Purkinje cell (primary cell): ENCODE data around the gene DHRS11. TPM values are rescaled to one million over a fixed set of nuclear protein-coding genes. Genes with fewer than 3 reads are reported as not detected.

Experiments used
- polyA plus RNA-seq: library from polyadenylated mRNA; unstranded; fragments of >200 nt; fragmentation: Nextera tagmentation; gene quantifications from 2 replicates; pipeline ENCODE4 v1.2.1, GENCODE V29; 2014

DHRS11 gene, protein sequence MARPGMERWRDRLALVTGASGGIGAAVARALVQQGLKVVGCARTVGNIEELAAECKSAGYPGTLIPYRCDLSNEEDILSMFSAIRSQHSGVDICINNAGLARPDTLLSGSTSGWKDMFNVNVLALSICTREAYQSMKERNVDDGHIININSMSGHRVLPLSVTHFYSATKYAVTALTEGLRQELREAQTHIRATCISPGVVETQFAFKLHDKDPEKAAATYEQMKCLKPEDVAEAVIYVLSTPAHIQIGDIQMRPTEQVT
- polyA plus RNA-seq = 11.8 and 17.5 TPM in 2 replicates

DNA sequence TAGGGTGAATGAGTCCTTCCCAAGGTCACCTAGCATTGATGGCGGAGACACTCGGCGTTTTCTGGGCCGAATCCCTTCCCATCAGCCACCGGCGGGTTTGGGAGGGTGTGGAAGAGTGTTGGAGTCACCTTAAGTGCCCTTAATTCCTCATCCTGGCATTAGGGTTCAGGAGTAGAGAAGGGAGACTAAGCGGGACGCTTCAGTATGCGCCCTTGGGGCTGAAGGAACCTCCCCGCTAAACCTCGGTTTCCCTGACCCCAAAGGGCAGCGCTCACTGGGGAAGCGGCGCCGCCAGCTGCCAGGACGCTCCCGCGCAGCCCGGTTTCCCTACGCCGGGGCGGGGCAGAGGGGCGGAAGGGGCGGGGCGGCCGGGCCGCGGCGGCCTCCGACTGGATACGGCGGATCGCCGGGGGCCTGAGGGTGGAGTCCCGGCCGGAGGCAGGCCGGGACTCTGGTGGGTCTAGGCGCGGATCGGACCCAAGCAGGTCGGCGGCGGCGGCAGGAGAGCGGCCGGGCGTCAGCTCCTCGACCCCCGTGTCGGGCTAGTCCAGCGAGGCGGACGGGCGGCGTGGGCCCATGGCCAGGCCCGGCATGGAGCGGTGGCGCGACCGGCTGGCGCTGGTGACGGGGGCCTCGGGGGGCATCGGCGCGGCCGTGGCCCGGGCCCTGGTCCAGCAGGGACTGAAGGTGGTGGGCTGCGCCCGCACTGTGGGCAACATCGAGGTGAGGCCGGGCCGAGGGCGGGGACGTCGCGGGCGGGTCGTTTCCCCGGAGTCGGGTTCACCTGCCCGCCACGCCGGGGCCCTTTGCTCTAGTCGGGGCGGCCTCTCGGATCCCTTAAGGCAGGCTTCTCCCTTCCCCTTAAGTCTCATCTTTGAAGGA, at the start of gene DHRS11:
Gene DHRS11, plus strand, starts transcription at position 446 of the 882 bp plus-strand sequence. Its CDS starts 131 bp downstream, at position 577.

DNA sequence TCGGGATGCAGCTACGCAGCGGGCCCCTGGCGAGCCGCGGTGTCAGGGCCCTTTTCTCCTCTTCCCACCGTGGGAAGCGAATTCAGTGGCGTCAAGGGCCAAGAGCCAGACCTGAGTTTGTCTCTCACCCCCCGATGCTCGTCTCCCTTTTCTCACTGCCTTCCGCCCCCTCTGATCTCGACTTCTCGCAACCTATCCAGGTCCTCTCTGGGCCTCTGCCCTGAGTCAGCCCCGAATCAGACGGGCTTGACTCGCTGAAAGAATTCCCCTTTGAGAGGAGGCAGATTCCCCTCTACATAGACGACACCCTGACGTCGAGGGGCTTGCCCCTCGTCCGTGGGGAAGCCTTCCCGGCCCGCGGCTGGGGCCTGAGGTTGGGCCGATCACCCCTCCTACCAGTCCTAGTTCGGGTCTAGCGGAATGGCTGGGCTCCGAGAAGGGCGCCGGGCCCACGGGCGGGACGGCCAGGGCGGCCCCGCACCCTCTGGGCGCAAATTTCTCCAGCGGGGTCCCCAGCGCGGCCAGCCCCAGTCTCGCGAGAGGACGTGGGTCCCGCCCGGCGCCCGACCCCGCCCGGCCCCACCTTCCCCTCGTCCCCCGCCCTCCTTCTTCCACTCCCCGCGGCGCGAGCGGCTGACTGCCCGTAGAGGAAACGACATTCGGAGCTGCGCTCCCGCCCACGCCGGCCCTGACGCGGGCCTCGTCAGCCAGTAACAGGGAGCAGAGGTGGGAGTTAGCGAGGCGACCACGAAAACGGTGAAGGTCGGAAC, 47.2 kb upstream of the DHRS11 start, which contains the start of gene GGNBP2:
Gene GGNBP2, plus strand, starts transcription at position 613 of the 770 bp plus-strand sequence. CDS start 806 bp downstream, outside the sequence.

DNA sequence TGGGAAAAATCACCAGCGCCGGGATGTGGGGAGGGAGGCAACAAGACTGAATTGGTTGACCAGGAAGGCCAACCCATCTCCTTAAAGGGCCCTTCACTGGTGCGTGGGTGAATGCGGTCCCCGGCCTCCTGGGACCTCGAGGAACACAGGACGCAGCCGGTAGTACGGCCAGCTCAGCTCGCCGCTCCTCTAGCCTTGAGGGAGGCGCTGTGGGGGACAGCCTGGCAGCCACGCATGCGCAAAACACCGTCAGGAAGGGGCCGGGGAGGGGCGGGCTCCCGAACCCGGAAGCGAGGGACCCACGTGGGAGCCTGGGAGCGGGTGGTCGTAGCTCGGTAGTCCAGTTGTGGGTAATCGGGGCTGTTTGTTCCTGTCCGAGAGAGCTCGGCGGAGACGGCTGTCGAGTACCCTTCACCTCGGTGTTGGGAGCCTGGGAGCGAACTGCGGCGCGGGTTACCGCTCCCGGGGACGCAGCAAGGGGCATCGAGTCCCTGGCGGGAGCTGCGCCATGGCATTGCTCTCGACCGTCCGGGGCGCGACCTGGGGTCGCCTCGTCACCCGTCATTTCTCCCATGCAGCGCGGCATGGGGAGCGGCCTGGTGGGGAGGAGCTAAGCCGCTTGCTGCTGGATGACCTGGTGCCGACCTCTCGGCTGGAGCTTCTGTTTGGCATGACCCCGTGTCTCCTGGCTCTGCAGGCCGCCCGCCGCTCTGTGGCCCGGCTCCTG, 9.8 kb downstream of the DHRS11 start, which contains the start of gene MRM1:
Gene MRM1, plus strand, starts transcription at position 281 of the 727 bp plus-strand sequence. Its CDS starts 228 bp downstream, at position 509.

Other genes with a start within 250 kb of the DHRS11 start
- 0.18 TPM in 1 of 2 replicates, not detected in the other for gene TBC1D3H, start 203.4 kb upstream of the DHRS11 start, polyA plus RNA-seq
- gene ZNHIT3, start 105.2 kb upstream of the DHRS11 start, polyA plus RNA-seq = 211 and 219 TPM in 2 replicates
- 6.0 and 6.4 TPM in 2 replicates for gene MYO19, start 57.0 kb upstream of the DHRS11 start, polyA plus RNA-seq
- 2.1 and 3.3 TPM in 2 replicates for gene PIGW, start 56.9 kb upstream of the DHRS11 start, polyA plus RNA-seq
- 38.2 and 58.1 TPM in 2 replicates for gene GGNBP2, start 47.0 kb upstream of the DHRS11 start, polyA plus RNA-seq
- 1.7 TPM in 1 of 2 replicates, not detected in the other for gene MRM1, start 9.7 kb downstream of the DHRS11 start, polyA plus RNA-seq